Measurements from ENCODE around the gene IPO11.

DNA sequence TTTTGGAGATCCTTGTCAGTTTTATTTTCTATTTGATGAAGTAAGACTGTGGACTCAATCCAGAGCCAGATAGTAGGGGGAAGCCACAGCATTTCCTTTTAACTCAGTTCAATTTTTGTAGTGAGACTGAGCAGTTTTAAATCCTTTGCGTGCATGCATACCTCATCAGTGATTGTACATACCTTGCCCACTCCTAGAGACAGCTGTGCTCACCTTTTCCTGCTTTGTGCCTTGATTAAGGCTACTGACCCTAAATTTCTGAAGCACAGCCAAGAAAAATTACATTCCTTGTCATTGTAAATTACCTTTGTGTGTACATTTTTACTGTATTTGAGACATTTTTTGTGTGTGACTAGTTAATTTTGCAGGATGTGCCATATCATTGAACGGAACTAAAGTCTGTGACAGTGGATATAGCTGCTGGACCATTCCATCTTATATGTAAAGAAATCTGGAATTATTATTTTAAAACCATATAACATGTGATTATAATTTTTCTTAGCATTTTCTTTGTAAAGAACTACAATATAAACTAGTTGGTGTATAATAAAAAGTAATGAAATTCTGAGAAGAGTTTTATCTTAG, 26.7 kb upstream of the IPO11 start:
- TF ChIP-seq, protein P1, sequence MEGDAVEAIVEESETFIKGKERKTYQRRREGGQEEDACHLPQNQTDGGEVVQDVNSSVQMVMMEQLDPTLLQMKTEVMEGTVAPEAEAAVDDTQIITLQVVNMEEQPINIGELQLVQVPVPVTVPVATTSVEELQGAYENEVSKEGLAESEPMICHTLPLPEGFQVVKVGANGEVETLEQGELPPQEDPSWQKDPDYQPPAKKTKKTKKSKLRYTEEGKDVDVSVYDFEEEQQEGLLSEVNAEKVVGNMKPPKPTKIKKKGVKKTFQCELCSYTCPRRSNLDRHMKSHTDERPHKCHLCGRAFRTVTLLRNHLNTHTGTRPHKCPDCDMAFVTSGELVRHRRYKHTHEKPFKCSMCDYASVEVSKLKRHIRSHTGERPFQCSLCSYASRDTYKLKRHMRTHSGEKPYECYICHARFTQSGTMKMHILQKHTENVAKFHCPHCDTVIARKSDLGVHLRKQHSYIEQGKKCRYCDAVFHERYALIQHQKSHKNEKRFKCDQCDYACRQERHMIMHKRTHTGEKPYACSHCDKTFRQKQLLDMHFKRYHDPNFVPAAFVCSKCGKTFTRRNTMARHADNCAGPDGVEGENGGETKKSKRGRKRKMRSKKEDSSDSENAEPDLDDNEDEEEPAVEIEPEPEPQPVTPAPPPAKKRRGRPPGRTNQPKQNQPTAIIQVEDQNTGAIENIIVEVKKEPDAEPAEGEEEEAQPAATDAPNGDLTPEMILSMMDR (IDR thresholded peaks at IDR 0.05 in 4 of 5, conservative IDR thresholded peaks at IDR 0.05 in 1 of 5) = no peak
- TF ChIP-seq POLR2A (IDR thresholded peaks at IDR 0.05) = no peak
